Endothelial cell of umbilical vein (primary cell): ENCODE data around the gene PHLPP1.

Experiments used
- CTCF ChIP-seq, 2 donors: IDR thresholded peaks; 1 replicate in 1 of 2; 2 replicates in 1 of 2; pipeline ENCODE4 v1.5.1; 2011; ENCODE audit warnings: low read length in 2 of 2, mild to moderate bottlenecking in 2 of 2, moderate library complexity in 2 of 2, control low read depth in 1 of 2, inconsistent platforms in 1 of 2, low read depth in 1 of 2; ENCODE audit not compliant: insufficient read depth in 1 of 2; ENCODE audit errors: extremely low read depth in 1 of 2
- EZH2 ChIP-seq: IDR thresholded peaks from 2 replicates; pipeline ENCODE4 v1.6.1; 2012; ENCODE audit warnings: borderline replicate concordance, low read depth, mild to moderate bottlenecking, moderate library complexity, low read length, inconsistent platforms; ENCODE audit not compliant: severe bottlenecking
- FOS ChIP-seq: IDR thresholded peaks from 2 replicates; pipeline ENCODE4 v1.6.1; 2011; ENCODE audit warnings: mild to moderate bottlenecking, low read length, moderate library complexity, borderline replicate concordance; ENCODE audit not compliant: insufficient read depth
- GATA2 ChIP-seq: IDR thresholded peaks from 2 replicates; pipeline ENCODE4 v1.7.0; 2011; ENCODE audit warnings: low read depth, mild to moderate bottlenecking, moderate library complexity, mixed read lengths, low read length; ENCODE audit not compliant: insufficient read length, insufficient read depth
- JUN ChIP-seq: IDR thresholded peaks from 2 replicates; pipeline ENCODE4 v1.6.1; 2011; ENCODE audit warnings: borderline replicate concordance, low read depth; ENCODE audit not compliant: insufficient read length, insufficient read depth
- MYC ChIP-seq: IDR thresholded peaks from one replicate; pipeline ENCODE4 v1.6.1; 2011; ENCODE audit warnings: mild to moderate bottlenecking, low read depth, low read length
- POLR2A ChIP-seq: IDR thresholded peaks from 2 replicates; pipeline ENCODE4 v1.6.1; 2012; ENCODE audit warnings: low read depth, mild to moderate bottlenecking, control low read depth, low read length
- POLR2AphosphoS5 ChIP-seq: IDR thresholded peaks from 2 replicates; pipeline ENCODE4 v1.6.1; 2012; ENCODE audit warnings: low read depth, mild to moderate bottlenecking, control low read depth, low read length, moderate library complexity; ENCODE audit not compliant: insufficient read depth
- TF ChIP-seq, protein P1 (sequence below): IDR thresholded peaks from 2 replicates; pipeline ENCODE4 v1.6.1; 2011; ENCODE audit not compliant: insufficient read depth, insufficient read length

DNA sequence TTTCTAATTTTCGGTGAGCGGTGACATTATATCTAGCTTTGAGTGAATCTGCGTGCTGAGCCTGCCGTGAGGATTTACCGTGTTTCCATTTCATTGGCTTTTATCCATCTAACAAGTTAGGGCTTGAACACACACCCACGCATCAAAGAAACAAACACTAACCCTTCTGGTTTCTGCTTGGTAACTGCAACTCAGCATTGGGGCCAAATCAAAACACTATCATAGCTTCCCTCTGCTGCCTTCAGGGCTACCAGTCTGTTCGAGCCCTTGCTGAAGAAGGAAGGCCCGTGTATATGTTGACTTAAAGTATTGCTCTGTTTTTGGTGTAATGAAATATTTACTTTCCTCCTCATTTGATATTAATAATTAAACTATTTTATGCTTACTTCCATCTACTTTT lies 227.2 kb downstream of the PHLPP1 start:
- no peak for TF ChIP-seq CTCF (IDR thresholded peaks at IDR 0.05; ENCODE audit: extremely low read depth in 1 of 2, insufficient read depth in 1 of 2, low read depth in 1 of 2, low read length in 2 of 2)
- no peak for TF ChIP-seq POLR2A
- no peak for TF ChIP-seq MYC
- no peak for TF ChIP-seq EZH2
- TF ChIP-seq POLR2AphosphoS5: no peak
- TF ChIP-seq FOS: no peak
- TF ChIP-seq, protein P1, sequence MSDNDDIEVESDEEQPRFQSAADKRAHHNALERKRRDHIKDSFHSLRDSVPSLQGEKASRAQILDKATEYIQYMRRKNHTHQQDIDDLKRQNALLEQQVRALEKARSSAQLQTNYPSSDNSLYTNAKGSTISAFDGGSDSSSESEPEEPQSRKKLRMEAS: no peak
- TF ChIP-seq JUN: no peak
- TF ChIP-seq GATA2: no peak
